NCI-H2171 (cell line): Measurements from ENCODE around the gene ATP10D.
"Not testable (repeated sequence)": the region's sequence is repeated elsewhere in the genome, so short reads cannot be mapped to it uniquely, and the experiment has no call there.

Experiments used
- DNase-seq: peaks from one replicate; lab custom pipeline; 2025; lab: John Stamatoyannopoulos, UW

ATP10D gene

DNA sequence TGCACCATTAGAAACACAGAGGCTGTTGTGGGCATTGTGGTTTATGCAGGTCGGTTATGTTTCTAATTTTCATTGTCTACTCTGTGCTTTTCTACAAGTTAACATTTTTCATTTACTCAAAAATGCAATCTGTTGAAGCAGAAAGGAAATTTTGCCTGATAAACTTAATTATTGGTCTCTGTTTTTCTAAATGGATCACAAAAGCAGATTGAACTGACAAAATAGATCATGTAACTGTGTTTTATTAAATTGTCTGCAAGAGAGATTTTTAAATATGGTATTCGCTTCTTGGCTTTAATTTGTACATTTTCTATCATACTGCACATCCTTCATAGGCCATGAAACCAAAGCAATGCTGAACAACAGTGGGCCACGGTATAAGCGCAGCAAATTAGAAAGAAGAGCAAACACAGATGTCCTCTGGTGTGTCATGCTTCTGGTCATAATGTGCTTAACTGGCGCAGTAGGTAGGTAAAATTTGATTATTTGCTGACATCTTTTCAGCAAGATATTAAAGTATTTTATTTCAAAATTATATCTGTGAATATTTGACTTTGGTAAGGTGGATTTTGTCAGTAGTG lies 50.6 kb downstream of the ATP10D start:
- DNase-seq, result no peak

DNA sequence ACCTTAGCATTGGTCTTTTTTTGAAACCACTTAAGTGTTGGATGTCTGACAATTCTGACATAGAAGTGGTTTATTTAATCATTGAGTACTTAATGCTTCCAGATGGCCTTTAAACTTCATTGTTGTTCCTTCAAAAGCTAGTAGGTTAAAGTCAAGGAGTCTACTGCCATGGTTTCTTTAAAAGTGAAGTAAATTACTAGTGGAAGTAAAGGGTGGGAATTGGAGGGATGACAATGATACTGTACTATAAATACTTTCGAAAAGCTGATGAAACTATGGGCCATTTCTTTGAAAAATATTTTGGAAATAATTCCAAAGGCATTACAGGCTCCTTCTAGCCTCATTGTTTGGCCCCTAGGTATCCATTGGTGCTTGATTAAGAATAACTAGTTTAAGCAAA lies 51.9 kb downstream of the ATP10D start:
- DNase-seq, result no peak

DNA sequence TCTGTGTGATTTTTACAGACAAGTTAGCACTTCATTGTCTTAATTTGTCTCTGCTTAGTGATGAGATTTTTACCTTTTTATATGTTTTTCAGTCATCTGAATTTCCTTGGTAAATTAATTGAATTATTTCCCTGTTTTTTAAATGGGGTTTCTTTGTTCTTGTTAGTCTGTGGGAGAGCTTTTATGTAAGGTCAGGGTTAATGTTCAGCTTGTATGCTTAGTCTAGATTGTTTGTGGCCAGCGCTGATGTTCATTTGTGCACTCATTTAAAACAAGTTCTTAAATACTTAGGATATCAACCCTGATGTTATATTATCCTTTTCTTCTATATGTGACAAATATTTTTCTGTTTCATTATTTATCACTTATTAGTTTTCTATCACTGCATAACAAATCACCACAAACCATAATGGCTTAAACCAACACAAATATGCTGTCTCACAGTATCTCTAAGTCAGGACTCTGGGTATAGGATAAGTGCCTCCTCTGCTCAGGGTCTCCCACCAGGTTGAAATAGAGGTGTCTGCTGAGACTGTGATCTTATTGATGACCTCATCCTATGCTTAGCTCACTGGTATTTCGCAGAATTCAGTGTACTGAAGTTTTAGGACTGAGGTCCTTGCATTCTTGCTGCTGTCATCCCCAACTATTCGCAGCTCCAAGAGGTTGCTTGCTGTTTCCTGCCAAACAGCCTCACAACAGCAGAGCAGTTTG lies 53.2 kb downstream of the ATP10D start:
- no peak for DNase-seq

DNA sequence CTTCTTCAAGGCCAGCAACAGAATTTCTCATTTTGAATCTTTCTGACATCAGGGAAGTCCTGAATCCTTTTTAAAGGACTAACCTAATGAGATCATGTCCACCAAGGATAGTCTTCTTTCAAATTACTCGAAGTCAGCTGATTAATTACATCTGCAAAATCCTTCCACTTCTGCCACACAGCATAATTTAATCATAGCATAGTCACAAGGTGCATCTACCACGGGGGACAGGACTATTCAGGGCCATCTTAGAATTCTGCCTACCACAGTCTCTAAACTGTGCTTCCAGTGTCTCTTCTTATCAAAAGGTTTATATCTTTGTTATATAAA lies 53.7 kb downstream of the ATP10D start:
- no peak for DNase-seq

DNA sequence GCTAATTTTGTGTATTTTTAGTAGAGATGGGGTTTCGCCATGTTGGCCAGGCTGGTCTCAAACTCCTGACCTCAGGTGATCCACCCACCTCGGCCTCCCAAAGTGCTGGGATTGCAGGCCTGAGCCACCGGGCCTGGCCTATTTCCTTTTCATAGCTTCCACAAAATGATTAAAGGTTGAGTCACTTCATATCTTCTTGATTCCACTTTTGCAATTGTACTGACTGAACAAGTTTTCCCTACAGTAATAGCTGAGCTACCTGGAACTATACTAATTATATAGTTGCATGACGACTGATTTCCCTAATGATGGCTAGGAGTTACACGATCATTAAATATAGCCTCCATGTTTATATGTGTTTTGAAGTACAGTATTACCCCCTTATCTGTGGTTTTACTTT lies 57.6 kb downstream of the ATP10D start:
- DNase-seq, result not testable (repeated sequence)

DNA sequence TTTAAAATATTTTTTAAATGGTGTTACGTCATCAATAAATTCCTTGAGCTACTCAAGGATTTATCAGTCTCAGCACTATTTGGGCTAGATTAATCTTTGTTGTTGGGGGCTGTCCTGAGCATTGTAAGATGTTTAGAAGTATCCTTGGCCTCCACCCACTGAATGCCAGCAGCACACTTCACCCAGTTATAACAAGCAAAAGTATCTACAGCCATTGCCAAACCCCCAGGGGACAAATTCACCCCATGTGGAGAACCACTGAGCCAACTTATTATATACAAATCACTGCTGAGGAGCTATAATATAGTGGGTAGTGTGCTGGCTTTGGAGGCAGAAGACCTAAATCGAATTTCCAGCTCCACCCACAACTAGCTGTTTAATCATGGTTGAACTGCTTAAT lies 58.3 kb downstream of the ATP10D start:
- no peak for DNase-seq

DNA sequence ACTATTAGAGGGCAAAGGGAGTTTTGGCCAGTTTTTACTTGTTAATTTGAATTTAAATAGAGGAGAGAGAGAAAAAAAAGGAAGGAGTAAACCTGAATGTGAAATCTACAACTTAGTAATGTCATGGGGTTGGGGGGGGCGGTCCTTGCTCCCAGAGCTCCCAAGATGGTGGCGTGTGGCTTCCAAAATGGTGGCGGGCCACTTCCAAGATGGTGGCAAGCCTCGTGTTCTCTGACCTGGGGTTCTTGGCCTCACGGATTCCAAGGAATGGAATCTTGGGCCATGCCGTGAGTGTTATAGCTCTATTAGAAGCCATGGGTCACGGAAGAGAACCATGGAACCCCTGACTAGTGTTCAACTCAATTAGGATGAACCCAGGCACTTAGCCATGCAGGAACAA lies 65.3 kb downstream of the ATP10D start:
- not testable (repeated sequence) for DNase-seq

DNA sequence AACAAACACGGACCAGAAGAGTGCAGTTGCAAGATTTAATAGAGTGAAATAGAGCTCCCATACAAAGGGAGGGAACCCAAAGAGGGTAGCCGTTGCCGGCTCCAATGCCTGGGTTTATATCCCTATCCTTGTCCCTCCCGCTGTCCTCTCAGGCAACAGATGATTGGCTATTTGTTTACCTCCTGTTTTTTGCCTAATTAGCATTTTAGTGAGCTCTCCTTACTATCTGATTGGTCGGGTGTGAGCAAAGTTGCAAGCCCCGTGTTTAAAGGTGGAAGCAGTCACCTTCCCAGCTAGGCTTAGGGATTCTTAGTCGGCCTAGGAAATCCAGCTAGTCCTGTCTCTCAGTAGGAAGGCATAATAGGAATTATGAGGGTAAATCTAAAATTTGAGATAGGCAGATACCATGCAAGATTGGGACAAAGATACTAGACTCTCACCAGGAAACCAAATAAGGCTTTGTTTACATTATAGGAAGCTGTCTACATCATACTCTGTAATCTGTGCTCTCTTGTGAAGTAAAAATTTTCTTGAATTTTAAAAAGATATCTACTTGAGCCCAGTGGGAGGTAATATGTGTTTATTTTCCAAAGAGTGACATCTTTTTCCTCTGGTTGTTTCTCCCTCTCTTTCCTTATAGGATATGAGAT lies 65.9 kb downstream of the ATP10D start:
- no peak for DNase-seq

DNA sequence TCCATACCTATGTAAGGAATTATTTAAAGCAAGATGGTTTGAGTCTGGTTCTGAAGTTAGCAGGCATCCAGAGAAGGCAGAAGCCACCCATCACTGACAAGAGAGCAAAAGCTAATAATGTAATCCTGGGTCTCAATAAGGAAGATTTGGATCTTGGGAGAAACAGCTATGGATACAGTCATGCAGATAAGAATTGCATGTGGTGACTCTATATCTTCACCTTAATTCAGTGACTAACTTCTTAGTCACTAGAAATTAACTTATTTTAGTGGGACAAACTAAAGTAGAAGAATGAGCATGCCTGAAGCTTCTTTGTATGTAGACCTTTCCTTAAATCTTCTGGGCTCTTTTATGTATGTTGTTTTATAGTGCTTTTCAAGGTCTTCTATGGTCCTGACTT lies 66.6 kb downstream of the ATP10D start:
- DNase-seq, result no peak

DNA sequence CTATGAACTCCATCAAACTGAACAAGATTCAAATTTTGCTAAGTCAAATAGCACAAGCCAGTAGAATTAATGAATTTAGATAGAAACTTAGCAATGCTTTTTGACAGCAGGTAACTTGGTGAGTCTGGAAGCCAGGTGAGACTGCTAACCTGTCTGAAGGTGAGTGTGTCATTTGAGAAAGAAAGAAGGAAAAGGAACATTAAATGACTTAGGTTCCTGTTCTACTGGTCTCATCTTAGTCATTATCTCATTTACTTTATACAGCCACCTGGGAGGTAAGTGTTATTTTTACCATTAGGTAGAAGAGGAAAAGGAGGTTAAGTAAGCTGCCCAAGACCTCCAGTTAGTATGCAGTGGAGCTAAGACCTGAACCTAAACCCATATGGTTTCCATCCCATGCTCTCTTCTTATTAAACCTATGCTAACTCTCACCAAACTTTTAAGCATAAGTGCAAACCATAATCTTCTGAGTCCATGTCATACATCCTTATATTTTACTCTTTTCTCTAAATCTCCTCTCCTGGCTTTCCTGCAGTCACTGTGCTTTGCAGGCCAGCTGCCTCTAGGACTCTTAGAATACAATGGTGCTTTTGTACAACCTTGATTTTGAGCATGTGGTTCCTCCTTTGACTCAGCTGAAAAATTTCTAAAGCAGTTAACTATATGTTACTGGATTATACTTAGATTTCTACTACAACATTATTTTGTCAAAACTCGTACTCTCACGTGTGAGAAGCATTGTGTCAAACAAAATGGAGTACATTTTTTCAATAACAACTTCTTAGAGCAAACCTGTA lies 68.5 kb downstream of the ATP10D start:
- no peak for DNase-seq

DNA sequence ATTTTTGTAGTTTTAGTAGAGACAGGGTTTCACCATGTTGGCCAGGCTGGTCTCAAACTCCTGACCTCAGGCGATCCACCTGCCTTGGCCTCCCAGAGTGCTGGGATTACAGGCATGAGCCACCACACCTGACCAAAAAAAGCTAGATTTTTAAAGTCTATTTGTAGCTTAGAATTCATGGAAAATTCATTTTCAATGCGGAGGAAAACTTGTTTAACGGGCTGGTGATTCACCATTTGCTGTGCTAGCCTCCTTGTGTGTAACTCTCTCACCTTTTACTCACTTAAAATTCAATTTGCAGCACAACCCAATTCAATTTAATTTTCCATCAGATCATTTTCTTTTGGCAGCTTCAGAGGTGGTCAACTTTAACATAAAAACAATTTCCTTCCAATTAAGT lies 70.8 kb downstream of the ATP10D start:
- not testable (repeated sequence) for DNase-seq

DNA sequence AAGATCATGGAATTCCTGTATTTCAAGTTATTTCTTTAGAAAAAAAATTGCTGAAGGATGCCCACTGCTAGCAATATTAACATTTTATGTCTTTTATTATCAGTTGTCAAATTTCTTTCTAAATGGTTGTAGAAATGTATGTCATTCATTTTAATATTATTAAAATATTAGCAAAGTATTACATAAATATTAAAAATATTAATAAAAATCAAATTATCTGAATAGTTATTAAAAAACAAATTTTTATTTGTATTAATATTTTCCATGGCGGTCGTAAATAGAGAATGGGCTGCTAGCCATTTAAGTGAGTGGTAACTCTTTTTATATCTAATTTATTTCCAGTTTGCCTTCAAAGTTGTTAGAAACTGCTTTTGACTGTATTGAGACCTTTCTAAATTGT lies 72.2 kb downstream of the ATP10D start:
- no peak for DNase-seq

DNA sequence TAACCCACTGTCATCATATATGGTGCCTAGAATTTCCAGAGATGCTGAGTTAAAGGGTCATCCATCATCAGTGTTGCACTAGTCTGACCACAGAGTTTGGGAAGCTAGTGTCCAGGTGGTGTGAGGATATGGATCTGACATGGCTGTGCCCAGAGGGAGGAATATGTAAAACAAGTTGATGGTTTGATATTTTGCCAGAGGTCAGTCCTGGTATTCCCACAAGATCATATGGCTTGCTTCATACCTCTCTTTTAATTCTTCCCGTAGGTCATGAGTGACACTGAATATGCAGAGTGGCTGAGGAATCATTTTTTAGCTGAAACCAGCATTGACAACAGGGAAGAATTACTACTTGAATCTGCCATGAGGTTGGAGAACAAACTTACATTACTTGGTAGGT lies 75.6 kb downstream of the ATP10D start:
- no peak for DNase-seq

DNA sequence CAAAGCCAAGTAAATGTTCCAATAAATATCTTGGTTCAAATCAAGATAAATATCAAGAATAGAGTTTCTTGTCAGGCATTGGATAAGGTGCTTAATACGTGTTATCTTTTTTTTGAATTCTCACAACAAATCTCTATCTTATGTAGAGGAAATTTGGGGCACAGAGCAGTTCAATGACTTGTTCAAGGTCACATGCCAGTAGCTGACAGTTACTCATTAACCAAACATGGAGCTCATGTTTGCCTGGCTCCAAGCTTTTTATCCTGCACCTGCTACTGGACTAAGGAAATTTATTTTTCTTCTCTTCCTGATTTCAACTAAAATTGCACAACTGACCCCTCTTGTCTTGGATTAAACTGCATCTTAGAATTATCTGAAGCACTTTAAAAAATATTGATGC lies 76.3 kb downstream of the ATP10D start:
- no peak for DNase-seq

DNA sequence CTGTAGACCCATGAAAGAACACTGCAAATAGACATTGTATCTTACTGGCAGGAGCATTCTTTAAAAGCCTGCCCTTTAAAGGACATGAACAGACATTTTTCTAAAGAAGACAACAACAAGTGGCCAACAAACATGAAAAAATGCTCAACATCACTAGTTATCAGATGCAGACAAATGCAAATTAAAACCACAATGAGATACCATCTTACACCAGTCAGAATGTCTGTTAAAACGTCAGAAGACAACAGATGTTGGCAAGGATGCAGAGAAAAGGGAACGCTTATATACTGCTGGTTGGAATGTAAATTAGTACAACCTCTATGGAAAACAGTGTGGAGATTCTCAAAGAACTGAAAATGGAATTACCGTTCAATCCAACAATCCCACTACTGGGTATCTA lies 77.2 kb downstream of the ATP10D start:
- DNase-seq, result no peak

DNA sequence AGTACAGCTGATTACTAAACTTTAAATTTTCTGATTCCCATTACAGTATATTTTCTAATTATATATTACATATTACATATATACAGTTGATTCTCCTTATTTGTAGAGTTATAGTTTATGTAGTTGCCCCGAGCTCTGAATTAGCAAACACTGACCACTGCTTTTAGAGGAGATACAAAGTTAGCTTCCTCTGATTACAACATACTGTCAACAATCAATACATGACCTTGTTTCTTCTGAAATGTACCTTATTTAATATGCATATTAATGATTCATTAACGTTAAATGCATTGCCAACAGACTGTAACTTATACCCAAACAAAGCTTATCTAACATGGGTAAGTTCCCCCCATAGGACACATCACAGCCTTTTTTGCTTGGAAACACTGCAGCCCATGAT lies 81.5 kb downstream of the ATP10D start:
- no peak for DNase-seq

DNA sequence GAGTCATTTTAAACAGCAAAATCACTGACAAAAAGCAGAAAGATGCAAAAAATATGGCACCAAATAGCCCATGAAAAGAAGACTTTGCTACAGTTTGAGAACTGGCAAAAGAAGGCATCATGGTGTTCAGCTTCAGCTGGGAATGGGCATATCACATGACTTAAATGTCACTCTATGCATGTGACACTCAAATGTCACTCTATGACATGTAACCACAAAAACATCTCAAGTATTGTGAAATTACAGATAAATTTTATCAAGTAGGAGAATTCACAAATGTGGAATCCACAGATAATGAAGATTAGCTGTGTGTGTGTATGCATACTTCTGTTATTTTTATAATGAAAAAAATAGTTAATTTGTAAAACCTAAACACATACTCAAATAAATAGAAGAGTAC lies 81.9 kb downstream of the ATP10D start:
- no peak for DNase-seq

DNA sequence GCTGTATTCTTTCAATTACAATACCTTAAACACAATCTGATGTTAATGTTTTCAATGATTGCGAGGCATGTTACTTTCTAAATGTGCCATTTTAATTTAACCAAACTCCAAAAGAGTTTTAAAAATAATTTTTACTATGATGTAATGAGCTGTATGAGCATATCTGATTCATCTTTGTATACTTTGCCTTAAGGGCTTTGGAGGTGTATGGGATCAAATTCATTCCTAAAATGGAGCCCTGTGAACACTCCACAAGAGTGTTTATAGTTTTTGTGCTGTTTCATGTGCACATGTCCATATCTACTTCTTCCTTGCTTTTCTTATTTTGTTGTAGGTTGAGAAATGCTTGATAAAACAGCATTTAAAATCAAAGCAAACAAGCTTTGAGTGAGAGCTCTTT lies 82.4 kb downstream of the ATP10D start:
- no peak for DNase-seq

DNA sequence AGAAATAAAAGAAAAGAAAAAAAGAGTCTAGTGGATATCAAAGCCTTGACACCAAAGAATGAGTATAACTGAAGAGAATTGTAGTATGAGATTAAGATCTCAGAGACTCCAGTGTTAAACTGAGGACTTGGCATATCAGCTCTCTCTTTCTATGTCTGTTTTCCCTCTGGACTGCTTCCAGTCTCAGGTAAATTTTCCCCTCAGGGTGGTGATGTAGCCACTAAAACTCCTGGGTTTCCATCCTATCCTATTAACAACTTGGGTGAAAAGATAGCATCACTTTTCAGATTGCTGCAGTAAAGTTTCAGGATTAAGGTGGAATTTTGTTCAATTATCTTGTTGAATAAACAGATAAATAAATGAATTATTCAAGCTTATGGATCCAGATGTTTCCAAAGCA lies 85.7 kb downstream of the ATP10D start:
- no peak for DNase-seq

DNA sequence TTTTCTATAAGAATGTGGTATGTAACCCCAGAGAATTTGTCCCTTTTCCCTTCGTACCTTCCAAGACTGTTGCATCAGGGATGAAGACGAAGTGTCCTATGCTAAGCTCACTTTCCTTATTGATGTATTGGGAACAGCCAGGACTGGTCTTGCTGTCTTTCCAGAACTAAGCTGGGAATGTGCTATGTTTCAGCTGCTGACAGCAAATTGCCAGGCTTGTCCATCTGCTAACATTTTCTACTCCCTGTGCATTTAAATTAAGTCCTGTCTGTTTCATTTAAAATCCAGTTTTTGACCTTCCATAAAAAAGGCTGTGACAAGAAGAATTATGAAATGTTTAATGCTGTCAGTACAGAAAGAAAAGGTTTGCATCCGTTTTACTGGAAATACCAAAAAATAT lies 87.9 kb downstream of the ATP10D start:
- no peak for DNase-seq

DNA sequence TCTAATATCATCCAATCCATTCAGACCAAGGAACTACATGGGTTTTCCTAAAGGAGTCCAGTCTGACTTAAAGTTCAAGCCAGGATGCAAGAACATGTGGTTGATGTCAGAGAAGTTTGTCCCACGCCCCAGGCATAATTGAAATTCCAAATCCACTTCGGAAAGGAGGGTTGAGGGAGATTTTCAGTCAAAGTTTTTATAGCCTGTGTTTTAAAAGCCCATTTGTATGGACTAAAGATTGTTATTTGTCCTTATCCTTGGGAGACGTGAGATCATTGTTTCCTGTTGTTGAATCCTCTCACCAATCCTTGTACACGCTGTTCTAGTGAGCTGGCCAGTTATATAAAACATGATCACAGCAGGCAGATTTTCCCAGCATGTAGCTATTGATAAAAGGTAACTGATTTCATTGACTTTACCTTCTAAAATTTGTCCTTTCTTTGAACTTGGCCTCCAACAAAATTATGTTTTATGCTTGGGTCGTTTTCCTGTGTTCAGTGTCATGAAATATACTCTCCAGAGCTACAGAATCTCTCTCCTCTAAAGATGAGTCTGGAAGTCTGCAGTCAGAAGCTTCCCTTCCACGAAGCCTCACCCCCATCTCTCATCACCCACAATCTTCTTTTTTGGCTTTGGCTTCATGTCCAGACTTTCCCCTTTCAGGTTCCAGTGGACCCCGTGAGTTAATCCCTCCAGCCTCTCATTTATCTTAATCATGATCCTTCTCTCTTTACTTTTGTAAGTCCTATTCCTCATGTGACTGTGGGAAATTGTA lies 92.9 kb downstream of the ATP10D start:
- DNase-seq, result no peak

DNA sequence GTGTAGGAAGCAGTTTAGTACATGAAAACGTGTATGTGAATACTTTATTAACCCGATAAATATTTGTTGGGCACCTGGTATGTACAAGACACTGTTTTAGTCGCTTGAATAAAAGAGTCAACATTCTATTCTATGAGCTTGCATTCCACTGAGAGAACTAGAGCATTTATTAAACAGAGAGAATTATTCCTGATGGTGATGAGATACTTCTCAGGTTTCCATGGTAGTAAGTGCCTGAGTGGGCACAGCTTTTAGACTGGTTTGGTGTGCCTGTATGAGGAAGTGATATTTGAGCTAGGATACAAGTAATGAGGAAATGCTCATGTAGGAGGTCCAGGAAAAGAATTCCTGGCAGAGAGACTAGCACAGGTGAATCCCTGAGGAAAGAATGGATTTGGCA lies 94.2 kb downstream of the ATP10D start:
- no peak for DNase-seq
